Kidney (tissue), 14 donors: ENCODE results near the gene MARK4. TPM values are rescaled to one million over a fixed set of nuclear protein-coding genes. Genes with fewer than 3 reads are reported as not detected.
A peak's percentile ranks its signal among the peaks of the same experiment; 100 is the strongest.

Source experiments
- DNase-seq, 5 donors: peaks; one replicate each; pipeline ENCODE4 v3.0.0-alpha.2; 2013 to 2020
- FAIRE-seq: peaks from 2 replicates; lab custom pipeline; 2012; peaks lifted over from hg19 to GRCh38; lab: Jason Lieb, UNC
- H3K27ac ChIP-seq, 2 donors: one replicate each; pipeline ENCODE4 v1.7.0; 2013; ENCODE audit warnings: low read depth in 2 of 2, low read length in 2 of 2, inconsistent platforms in 1 of 2
- H3K27me3 ChIP-seq: one replicate; pipeline ENCODE4 v1.7.1; 2013; ENCODE audit warnings: low read length, inconsistent platforms; ENCODE audit not compliant: control insufficient read depth, insufficient read depth
- H3K36me3 ChIP-seq, 3 donors: one replicate each; pipeline versions ENCODE4 v1.7.0 to v1.7.1; 2013; ENCODE audit warnings: low read length in 3 of 3, control low read depth in 1 of 3, inconsistent platforms in 1 of 3; ENCODE audit not compliant: insufficient read depth in 3 of 3, control insufficient read depth in 2 of 3
- H3K4me1 ChIP-seq, 3 donors: one replicate each; pipeline versions ENCODE4 v1.7.0 to v1.7.1; 2013; ENCODE audit warnings: low read length in 3 of 3, inconsistent platforms in 1 of 3, low read depth in 1 of 3; ENCODE audit not compliant: control insufficient read depth in 2 of 3, insufficient read depth in 2 of 3
- H3K4me3 ChIP-seq, 3 donors: one replicate each; pipeline versions ENCODE4 v1.7.0 to v1.8.1; 2013; ENCODE audit warnings: low read length in 3 of 3, control low read depth in 1 of 3, inconsistent platforms in 1 of 3
- H3K9ac ChIP-seq, 3 donors: one replicate each; pipeline versions ENCODE4 v1.7.0 to v1.7.1; 2013; ENCODE audit warnings: low read length in 3 of 3, control low read depth in 1 of 3, inconsistent platforms in 1 of 3
- H3K9me3 ChIP-seq, 3 donors: one replicate each; pipeline versions ENCODE4 v1.7.0 to v1.7.1; 2013; ENCODE audit warnings: low read length in 3 of 3, control low read depth in 1 of 3, inconsistent platforms in 1 of 3; ENCODE audit not compliant: control insufficient read depth in 2 of 3, insufficient read depth in 1 of 3
- CTCF ChIP-seq: IDR thresholded peaks from 3 replicates; pipeline ENCODE4 v1.5.1; 2012; ENCODE audit warnings: mild to moderate bottlenecking, moderate library complexity, borderline replicate concordance; ENCODE audit not compliant: insufficient read depth; ENCODE audit errors: extremely low read depth
- intact Hi-C: fragments of 100-400 bp; cut with DNase I; formaldehyde crosslinking; loops from one replicate; pipeline ENCODE4 v1.11.1; 2022
- polyA plus RNA-seq: library from polyadenylated mRNA; stranded (reverse); fragments of 350-450 nt; fragmentation: Illumina TruSeq; extraction: RNeasy Lipid Tissue Mini Kit (QIAGEN cat#74804); gene quantifications from one replicate; pipeline ENCODE4 v1.2.3, GENCODE V29; 2014; ENCODE audit warnings: low read depth, low replicate concordance; ENCODE audit not compliant: insufficient read depth
- total RNA-seq: library from RNA; stranded (reverse); fragmentation: NEBNext Ultra II Directional; extraction: Animal tissue kit (Norgen Biotek cat#: 25700); gene quantifications from one replicate; pipeline ENCODE4 v1.2.1, GENCODE V29; 2021
- donor health status: control.
- donor health status: control.
- donor health status: control.
- donor health status: control.
- donor health status: control.
- donor health status: DM: yes; HTN: yes; CAD: no.
- donor health status: Normal renal cell carcinoma (clear cell type).

MARK4 gene
- total and polyA plus RNA-seq, 2 donors from 2014 or later, result 13.6 to 29.7 TPM

- H3K4me1 ChIP-seq, result no peaks in the 10 kb centered on the region
- H3K9me3 ChIP-seq, result no peaks in the 10 kb centered on the region
- H3K36me3 ChIP-seq, result no peaks in the 10 kb centered on the region
- H3K27ac ChIP-seq, result no peak overlapping the region
- intact Hi-C loops, result no loop called here
- no peak overlapping the region for H3K4me3 ChIP-seq
- no peaks in the 10 kb centered on the region for H3K27me3 ChIP-seq
- DNase-seq (no peak), FAIRE-seq (no peak)
- no peak overlapping the region for H3K9ac ChIP-seq
- no peak for TF ChIP-seq CTCF
Observed at GRCh38 chr19:45206328-45206727, 44.7 kb upstream of the MARK4 start.

GRCh38 chr19:45211751-45212381, 39.2 kb upstream of the MARK4 start:
- intact Hi-C loops, result no loop called here

GRCh38 chr19:45213031-45213430, 38.0 kb upstream of the MARK4 start:
- Histone ChIP-seq H3K9me3 (no peaks in the 10 kb centered on the region), H3K4me1 (peaks cover 0 to 20% (median 3%) of the 10 kb centered on the region in 3 donors), H3K27ac (peak overlapping the region; percentile 32 to 63), H3K27me3 (peaks cover 3% of the 10 kb centered on the region), H3K9ac (no peak overlapping the region), H3K4me3 (no peak overlapping the region), H3K36me3 (no peaks in the 10 kb centered on the region)
- FAIRE-seq, result no peak
- intact Hi-C loops, result no loop called here
- DNase-seq, result peak in 1 of 5 donors; percentile 62
- TF ChIP-seq CTCF, result no peak

More at GRCh38 chr19:45211751-45212381, 39.2 kb upstream of the MARK4 start:
- Histone ChIP-seq H3K4me3 (no peak overlapping the region), H3K27ac (peak overlapping the region; percentile 51 to 64), H3K4me1 (peaks cover 0 to 15% (median 0%) of the 10 kb centered on the region in 3 donors), H3K9ac (no peak overlapping the region), H3K9me3 (no peaks in the 10 kb centered on the region), H3K27me3 (no peaks in the 10 kb centered on the region), H3K36me3 (no peaks in the 10 kb centered on the region)
- no peak for TF ChIP-seq CTCF
- peak in 3 of 5 donors; percentile 38 to 90 (median 69) for DNase-seq
- no peak for FAIRE-seq
